Memory B cell (primary cell): ENCODE measurements around the gene CAMSAP2.

ENCODE experiments used
- ATAC-seq: fragments of 150-1000 bp; cut with Tn5 transposase; 2 replicates; pipeline ENCODE4 v1.10.0; 2021; ENCODE audit warnings: low read depth, mild to moderate bottlenecking, moderate library complexity
- DNase-seq, 2 donors: peaks; one replicate each; pipeline ENCODE4 v3.0.0; 2022; ENCODE audit warnings: low spot score in 2 of 2
- H3K27ac Mint-ChIP-seq: one replicate; pipeline ENCODE4 v1.8.0; 2022; ENCODE audit warnings: mild to moderate bottlenecking, moderate library complexity, mixed read lengths
- H3K27me3 Mint-ChIP-seq: one replicate; pipeline ENCODE4 v1.8.0; 2022; ENCODE audit warnings: mixed read lengths
- H3K36me3 Mint-ChIP-seq: one replicate; pipeline ENCODE4 v1.8.0; 2022; ENCODE audit warnings: mild to moderate bottlenecking, mixed read lengths
- H3K4me1 Mint-ChIP-seq: one replicate; pipeline ENCODE4 v1.8.0; 2022; ENCODE audit warnings: mixed read lengths
- H3K4me3 Mint-ChIP-seq: one replicate; pipeline ENCODE4 v1.8.0; 2022; ENCODE audit warnings: mild to moderate bottlenecking, moderate library complexity, mixed read lengths
- H3K9me3 Mint-ChIP-seq: one replicate; pipeline ENCODE4 v1.8.0; 2022; ENCODE audit warnings: mixed read lengths

CAMSAP2 gene

GRCh38 chr1:200877839-200878551 is 139.3 kb downstream of the CAMSAP2 start:
- Mint-ChIP-seq H3K4me1 (peaks cover 20% of the 10 kb centered on the region), H3K4me3 (no peak overlapping the region), H3K27ac (no peak overlapping the region), H3K9me3 (no peaks in the 10 kb centered on the region), H3K36me3 (no peaks in the 10 kb centered on the region), H3K27me3 (peaks cover 5% of the 10 kb centered on the region)
- ATAC-seq (no peak), DNase-seq (peak in 1 of 2 donors; percentile 9)

GRCh38 chr1:200880212-200880611 is 141.5 kb downstream of the CAMSAP2 start:
- H3K27ac Mint-ChIP-seq, result no peak overlapping the region
- H3K9me3 Mint-ChIP-seq, result no peaks in the 10 kb centered on the region
- H3K4me3 Mint-ChIP-seq, result no peak overlapping the region
- no peak for DNase-seq
- peaks cover 2% of the 10 kb centered on the region for H3K27me3 Mint-ChIP-seq
- peaks cover 12% of the 10 kb centered on the region for H3K4me1 Mint-ChIP-seq
- H3K36me3 Mint-ChIP-seq, result no peaks in the 10 kb centered on the region
- ATAC-seq, result no peak

- no peak for DNase-seq
- H3K4me3 Mint-ChIP-seq, result no peak overlapping the region
- no peak for ATAC-seq
- no peaks in the 10 kb centered on the region for H3K36me3 Mint-ChIP-seq
- peaks cover 19% of the 10 kb centered on the region for H3K4me1 Mint-ChIP-seq
- no peaks in the 10 kb centered on the region for H3K27me3 Mint-ChIP-seq
- H3K9me3 Mint-ChIP-seq, result no peaks in the 10 kb centered on the region
- no peak overlapping the region for H3K27ac Mint-ChIP-seq
Measured at GRCh38 chr1:200883118-200883517, 144.4 kb downstream of the CAMSAP2 start.

- peaks cover 32% of the 10 kb centered on the region for H3K4me1 Mint-ChIP-seq
- H3K27ac Mint-ChIP-seq, result no peak overlapping the region
- DNase-seq, result no peak
Measured at GRCh38 chr1:200885623-200886402, 147.1 kb downstream of the CAMSAP2 start.

GRCh38 chr1:200886594-200886993 is 147.9 kb downstream of the CAMSAP2 start:
- no peak overlapping the region for H3K4me3 Mint-ChIP-seq
- no peaks in the 10 kb centered on the region for H3K36me3 Mint-ChIP-seq
- no peak overlapping the region for H3K27ac Mint-ChIP-seq
- no peak for DNase-seq
- peaks cover 3% of the 10 kb centered on the region for H3K27me3 Mint-ChIP-seq
- peaks cover 32% of the 10 kb centered on the region for H3K4me1 Mint-ChIP-seq
- no peaks in the 10 kb centered on the region for H3K9me3 Mint-ChIP-seq
- no peak for ATAC-seq

More at GRCh38 chr1:200885623-200886402, 147.1 kb downstream of the CAMSAP2 start:
- no peak for ATAC-seq
- Mint-ChIP-seq H3K9me3 (no peaks in the 10 kb centered on the region), H3K36me3 (no peaks in the 10 kb centered on the region), H3K4me3 (no peak overlapping the region), H3K27me3 (no peaks in the 10 kb centered on the region)

- Mint-ChIP-seq H3K9me3 (no peaks in the 10 kb centered on the region), H3K36me3 (no peaks in the 10 kb centered on the region), H3K4me1 (peaks cover 36% of the 10 kb centered on the region), H3K27ac (peak overlapping the region; percentile 86), H3K27me3 (peaks cover 5% of the 10 kb centered on the region), H3K4me3 (peak overlapping the region; percentile 53)
- ATAC-seq, result no peak
- no peak for DNase-seq
Measured at GRCh38 chr1:200887036-200887435, 148.3 kb downstream of the CAMSAP2 start.

GRCh38 chr1:200887772-200888348 is 149.2 kb downstream of the CAMSAP2 start:
- Mint-ChIP-seq H3K4me1 (peaks cover 38% of the 10 kb centered on the region), H3K9me3 (no peaks in the 10 kb centered on the region), H3K4me3 (peak overlapping the region; percentile 59), H3K27ac (peak overlapping the region; percentile 86), H3K36me3 (no peaks in the 10 kb centered on the region), H3K27me3 (peaks cover 5% of the 10 kb centered on the region)
- no peak for ATAC-seq
- no peak for DNase-seq

- peaks cover 7% of the 10 kb centered on the region for H3K27me3 Mint-ChIP-seq
- H3K9me3 Mint-ChIP-seq, result no peaks in the 10 kb centered on the region
- ATAC-seq, result peak; percentile 96
- peak overlapping the region; percentile 86 for H3K27ac Mint-ChIP-seq
- no peaks in the 10 kb centered on the region for H3K36me3 Mint-ChIP-seq
- peaks cover 38% of the 10 kb centered on the region for H3K4me1 Mint-ChIP-seq
- H3K4me3 Mint-ChIP-seq, result peak overlapping the region; percentile 50
- DNase-seq, result peak; percentile 48
Measured at GRCh38 chr1:200888349-200888838, 149.7 kb downstream of the CAMSAP2 start.

GRCh38 chr1:200889571-200889970 is 150.9 kb downstream of the CAMSAP2 start:
- no peak for DNase-seq
- Mint-ChIP-seq H3K4me1 (peaks cover 33% of the 10 kb centered on the region), H3K27ac (peak overlapping the region; percentile 86), H3K9me3 (no peaks in the 10 kb centered on the region), H3K36me3 (no peaks in the 10 kb centered on the region), H3K27me3 (peaks cover 12% of the 10 kb centered on the region), H3K4me3 (no peak overlapping the region)
- ATAC-seq, result no peak

GRCh38 chr1:200890027-200890426 is 151.3 kb downstream of the CAMSAP2 start:
- ATAC-seq (no peak), DNase-seq (no peak)
- Mint-ChIP-seq H3K9me3 (no peaks in the 10 kb centered on the region), H3K27me3 (peaks cover 12% of the 10 kb centered on the region), H3K36me3 (no peaks in the 10 kb centered on the region), H3K4me3 (peak overlapping the region; percentile 82), H3K27ac (no peak overlapping the region), H3K4me1 (peaks cover 33% of the 10 kb centered on the region)

GRCh38 chr1:200890818-200891773 is 152.4 kb downstream of the CAMSAP2 start:
- Mint-ChIP-seq H3K36me3 (no peaks in the 10 kb centered on the region), H3K27ac (peak overlapping the region; percentile 18)

GRCh38 chr1:200891774-200892157 is 153.1 kb downstream of the CAMSAP2 start:
- Mint-ChIP-seq H3K27me3 (peaks cover 12% of the 10 kb centered on the region), H3K4me3 (peak overlapping the region; percentile 82), H3K9me3 (no peaks in the 10 kb centered on the region), H3K27ac (no peak overlapping the region), H3K4me1 (peaks cover 37% of the 10 kb centered on the region), H3K36me3 (no peaks in the 10 kb centered on the region)
- DNase-seq (no peak), ATAC-seq (no peak)

More at GRCh38 chr1:200890818-200891773, 152.4 kb downstream of the CAMSAP2 start:
- H3K4me3 Mint-ChIP-seq, result peak overlapping the region; percentile 82
- H3K4me1 Mint-ChIP-seq, result peaks cover 37% of the 10 kb centered on the region
- H3K27me3 Mint-ChIP-seq, result peaks cover 12% of the 10 kb centered on the region
- DNase-seq, result peak in 1 of 2 donors; percentile 39
- no peaks in the 10 kb centered on the region for H3K9me3 Mint-ChIP-seq
- ATAC-seq, result no peak

GRCh38 chr1:200892546-200892945 is 153.9 kb downstream of the CAMSAP2 start:
- H3K27me3 Mint-ChIP-seq, result peaks cover 12% of the 10 kb centered on the region
- H3K4me1 Mint-ChIP-seq, result peaks cover 37% of the 10 kb centered on the region
- no peak overlapping the region for H3K27ac Mint-ChIP-seq
- H3K36me3 Mint-ChIP-seq, result no peaks in the 10 kb centered on the region
- DNase-seq, result no peak
- no peaks in the 10 kb centered on the region for H3K9me3 Mint-ChIP-seq
- ATAC-seq, result no peak
- no peak overlapping the region for H3K4me3 Mint-ChIP-seq
